Measurements from ENCODE around the gene DTHD1. TPM values are rescaled to one million over a fixed set of nuclear protein-coding genes. Genes with fewer than 3 reads are reported as not detected.

DTHD1 gene
- total and polyA plus RNA-seq, 10 of the 15 experiments (the other 5 are each of a cell fraction or from before 2014, with no cell fraction given): 0.05 to 2.8 (median 1.4) TPM

- in situ Hi-C loops (cut with MboI) (no loop called here), intact Hi-C loops (cut with micrococcal nuclease; ENCODE audit: unreplicated experiment) (no loop called here)
- RAD21 ChIA-PET (ENCODE audit: unreplicated experiment): interaction anchor here (1.7 kb wide), 1 partner anchor 48 kb away, joined by 3 read pairs; no protein-coding TSS in a partner anchor
- H3K4me2 ChIP-seq (ENCODE audit: control insufficient read depth, insufficient read depth): no peak overlapping the region
- no peaks in the 10 kb centered on the region for H3K36me3 ChIP-seq (ENCODE audit: control insufficient read depth in 2 of 2, insufficient read depth in 2 of 2, low read length in 1 of 2)
- TF ChIP-seq TARDBP (IDR thresholded peaks at IDR 0.05; ENCODE audit: borderline replicate concordance) (no peak), EP300 (IDR thresholded peaks at IDR 0.05; ENCODE audit: borderline replicate concordance in 1 of 2, control insufficient read depth in 1 of 2, low read depth in 2 of 2, low read length in 2 of 2) (no peak), USF1 (IDR thresholded peaks at IDR 0.05; ENCODE audit: borderline replicate concordance, extremely low read length, insufficient read depth, low read depth, low read length) (no peak), CBX5 (IDR thresholded peaks at IDR 0.05; ENCODE audit: low read depth) (no peak), JUNB (IDR thresholded peaks at IDR 0.05) (no peak), NR2C1 (IDR thresholded peaks at IDR 0.05) (no peak)
- TF ChIP-seq, protein P1, sequence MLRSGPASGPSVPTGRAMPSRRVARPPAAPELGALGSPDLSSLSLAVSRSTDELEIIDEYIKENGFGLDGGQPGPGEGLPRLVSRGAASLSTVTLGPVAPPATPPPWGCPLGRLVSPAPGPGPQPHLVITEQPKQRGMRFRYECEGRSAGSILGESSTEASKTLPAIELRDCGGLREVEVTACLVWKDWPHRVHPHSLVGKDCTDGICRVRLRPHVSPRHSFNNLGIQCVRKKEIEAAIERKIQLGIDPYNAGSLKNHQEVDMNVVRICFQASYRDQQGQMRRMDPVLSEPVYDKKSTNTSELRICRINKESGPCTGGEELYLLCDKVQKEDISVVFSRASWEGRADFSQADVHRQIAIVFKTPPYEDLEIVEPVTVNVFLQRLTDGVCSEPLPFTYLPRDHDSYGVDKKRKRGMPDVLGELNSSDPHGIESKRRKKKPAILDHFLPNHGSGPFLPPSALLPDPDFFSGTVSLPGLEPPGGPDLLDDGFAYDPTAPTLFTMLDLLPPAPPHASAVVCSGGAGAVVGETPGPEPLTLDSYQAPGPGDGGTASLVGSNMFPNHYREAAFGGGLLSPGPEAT (IDR thresholded peaks at IDR 0.05; ENCODE audit: low read depth): no peak
- POLR2A ChIA-PET: no interaction called here
- no peak for ATAC-seq
- FAIRE-seq: peak; percentile 23
- H3K4me3 ChIP-seq: no peak overlapping the region
- H3K9ac ChIP-seq (ENCODE audit: control insufficient read depth, insufficient read depth, low read length): no peak overlapping the region
- H3K27me3 ChIP-seq (replicated peaks in 1 of 2; ENCODE audit: control insufficient read depth in 2 of 2, insufficient read depth in 2 of 2, low read length in 1 of 2): no peaks in the 10 kb centered on the region
- no peaks in the 10 kb centered on the region; the same call in 2 of the 3 replicates for H3K9me3 ChIP-seq (replicated peaks; ENCODE audit: control insufficient read depth, insufficient read depth, low read length)
- no peaks in the 10 kb centered on the region for H3K79me2 ChIP-seq (ENCODE audit: control insufficient read depth, insufficient read depth, low read length)
- SMC1A ChIA-PET (ENCODE audit: uncharacterized antibody, unreplicated experiment): interaction anchor here (0.8 to 3.1 kb wide), 5 partner anchors 8 to 108 kb away, joined by 3 to 11 read pairs (median 4); no protein-coding TSS in a partner anchor
- no peaks in the 10 kb centered on the region for H4K20me1 ChIP-seq (ENCODE audit: control insufficient read depth, insufficient read depth)
- no peak overlapping the region for H2AFZ ChIP-seq (ENCODE audit: control insufficient read depth, low read depth, low read length)
- peaks cover 7% of the 10 kb centered on the region; the same call in 1 of the 2 replicates for H3K4me1 ChIP-seq (ENCODE audit: control insufficient read depth, insufficient read depth, low read length)
- 100% methylated on average over 2 of the region's 2 CpGs for WGBS (ENCODE audit: insufficient coverage, insufficient replicate concordance, low lambda C conversion rate, missing lambda C conversion rate)
- H3K27ac ChIP-seq (ENCODE audit: control insufficient read depth, insufficient read depth): no peak overlapping the region
- no TSS peak for BruUV-seq (replicated peaks)
- no peak for DNase-seq (ENCODE audit: low read depth, low spot score)
- CTCF ChIA-PET: interaction anchor here (0.7 to 1.0 kb wide), 2 partner anchors 11 to 203 kb away, joined by 3 to 4 read pairs; no protein-coding TSS in a partner anchor
Measured at GRCh38 chr4:36290641-36291040, 9.2 kb downstream of the DTHD1 start.
